GM23338 (cell line): ENCODE data around the gene MDM2.

ENCODE experiments used
- CREB1 ChIP-seq: fragments of 250-450 bp; sonication (Bioruptor Pico); IDR thresholded peaks from 2 replicates; pipeline ENCODE4 v1.5.0; 2020; ENCODE audit warnings: low read depth, mild to moderate bottlenecking, moderate library complexity
- CTCF ChIP-seq, 2 experiments: fragments of 200-600 bp in 1 of 2; sonication (generic) in 1 of 2; conservative IDR thresholded peaks; 2 replicates each; pipeline versions ENCODE4 v1.5.1 to v1.6.1; 2016 to 2017; ENCODE audit warnings: antibody characterized with exemption in 2 of 2, low read depth in 2 of 2, mild to moderate bottlenecking in 2 of 2, moderate library complexity in 1 of 2
- ETS1 ChIP-seq: IDR thresholded peaks from 2 replicates; pipeline ENCODE4 v1.6.1; 2016; ENCODE audit warnings: antibody characterized with exemption
- EZH2 ChIP-seq: fragments of 200-600 bp; sonication (generic); IDR thresholded peaks from one replicate; pipeline ENCODE4 v1.8.0; 2017; ENCODE audit warnings: antibody characterized with exemption, mild to moderate bottlenecking, low read depth; ENCODE audit not compliant: unreplicated experiment
- EZH2phosphoT487 ChIP-seq: fragments of 200-600 bp; sonication (generic); IDR thresholded peaks from one replicate; pipeline ENCODE4 v1.8.1; 2018; ENCODE audit warnings: antibody characterized with exemption; ENCODE audit not compliant: unreplicated experiment
- JUNB ChIP-seq: IDR thresholded peaks from one replicate; pipeline ENCODE4 v1.6.1; 2016; ENCODE audit warnings: antibody characterized with exemption; ENCODE audit not compliant: unreplicated experiment
- NANOG ChIP-seq: IDR thresholded peaks from 2 replicates; pipeline ENCODE4 v1.6.1; 2016; ENCODE audit warnings: antibody characterized with exemption, borderline replicate concordance
- POLR2AphosphoS5 ChIP-seq: IDR thresholded peaks from 2 replicates; pipeline ENCODE4 v1.6.1; 2016; ENCODE audit warnings: antibody characterized with exemption, low read depth
- REST ChIP-seq: IDR thresholded peaks from one replicate; pipeline ENCODE4 v1.6.1; 2018; ENCODE audit warnings: antibody characterized with exemption; ENCODE audit not compliant: unreplicated experiment
- STAT1 ChIP-seq: IDR thresholded peaks from one replicate; pipeline ENCODE4 v1.6.1; 2016; ENCODE audit warnings: antibody characterized with exemption; ENCODE audit not compliant: unreplicated experiment
- ZNF114 ChIP-seq: fragments of 250-450 bp; sonication (Bioruptor Pico); IDR thresholded peaks from 2 replicates; pipeline ENCODE4 v1.5.0; 2020; ENCODE audit warnings: mild to moderate bottlenecking, moderate library complexity
- ZNF331 ChIP-seq: fragments of 250-450 bp; sonication (Bioruptor Pico); IDR thresholded peaks from 2 replicates; pipeline ENCODE4 v1.5.0; 2020; ENCODE audit warnings: low read depth, mild to moderate bottlenecking, moderate library complexity
- ZNF462 ChIP-seq: fragments of 250-450 bp; sonication (Bioruptor Pico); IDR thresholded peaks from 2 replicates; pipeline ENCODE4 v1.5.0; 2020; ENCODE audit warnings: mild to moderate bottlenecking, moderate library complexity

GRCh38 chr12:68873316-68873715 lies 65.3 kb downstream of the MDM2 start:
- TF ChIP-seq CTCF (conservative IDR thresholded peaks at IDR 0.05; ENCODE audit: low read depth in 2 of 2) (no peak), EZH2phosphoT487 (no peak), EZH2 (no peak), POLR2AphosphoS5 (no peak), ZNF462 (CRISPR knock-in tag) (no peak), REST (no peak), ZNF114 (CRISPR knock-in tag) (no peak), NANOG (no peak), ETS1 (no peak), CREB1 (CRISPR knock-in tag) (no peak), STAT1 (no peak), JUNB (no peak), ZNF331 (CRISPR knock-in tag) (no peak)
